Measurements from ENCODE around the gene TBC1D20.
"Not testable (repeated sequence)": the region's sequence is repeated elsewhere in the genome, so short reads cannot be mapped to it uniquely, and the experiment has no call there.

Gene TBC1D20

GRCh38 chr20:387520-387919 lies 74.8 kb downstream of the TBC1D20 start:
- no peak for DNase-seq
- intact Hi-C loops (cut with DNase I), result no loop called here

GRCh38 chr20:386634-387033 lies 75.7 kb downstream of the TBC1D20 start:
- intact Hi-C loops (cut with DNase I), result not testable (repeated sequence)
- peak in 1 of 10 donors; percentile 19 for DNase-seq

Data from posterior cingulate gyrus (tissue), 11 donors.